Activated T-helper 1 cell treated with anti-CD3 and anti-CD28 coated beads, Interleukin-12 subunit alpha, Interleukin-12 subunit beta, Interleukin-2, Interleukin-4 antibody, amounts not matched to agents 30 ng/mL and 10 ng/mL and 1 ng/mL, durations not matched to agents 14 hours and 24 hours and 36 hours (primary cell): ENCODE data around the gene GPRC5D. TPM values are rescaled to one million over a fixed set of nuclear protein-coding genes. Genes with fewer than 3 reads are reported as not detected.
A peak's percentile ranks its signal among the peaks of the same experiment; 100 is the strongest.

Experiments
- DNase-seq: peaks from one replicate; pipeline ENCODE4 v3.0.0; 2021; ENCODE audit warnings: low spot score
- H3K27ac Mint-ChIP-seq: one replicate; pipeline ENCODE4 v1.8.0; 2021; ENCODE audit warnings: mild to moderate bottlenecking, mixed read lengths
- H3K27me3 Mint-ChIP-seq: one replicate; pipeline ENCODE4 v1.8.0; 2022; ENCODE audit warnings: mild to moderate bottlenecking, moderate library complexity, mixed read lengths; ENCODE audit not compliant: insufficient read depth
- H3K36me3 Mint-ChIP-seq: one replicate; pipeline ENCODE4 v1.8.0; 2021; ENCODE audit warnings: low read depth, mixed read lengths
- H3K4me1 Mint-ChIP-seq: one replicate; pipeline ENCODE4 v1.8.0; 2021; ENCODE audit warnings: low read depth, mixed read lengths
- H3K4me3 Mint-ChIP-seq: one replicate; pipeline ENCODE4 v1.8.0; 2021; ENCODE audit warnings: mild to moderate bottlenecking, moderate library complexity, mixed read lengths
- H3K9me3 Mint-ChIP-seq: one replicate; pipeline ENCODE4 v1.8.0; 2021; ENCODE audit warnings: mixed read lengths
- intact Hi-C: fragments of 100-400 bp; cut with micrococcal nuclease; formaldehyde crosslinking; loops from one replicate; pipeline ENCODE4 v1.15.1; 2024
- total RNA-seq: library from RNA; stranded (reverse); gene quantifications from 2 replicates; pipeline ENCODE4 v1.2.3, GENCODE V29; 2022

GPRC5D gene
- total RNA-seq, 1 donor from 2014 or later, result not detected

DNA sequence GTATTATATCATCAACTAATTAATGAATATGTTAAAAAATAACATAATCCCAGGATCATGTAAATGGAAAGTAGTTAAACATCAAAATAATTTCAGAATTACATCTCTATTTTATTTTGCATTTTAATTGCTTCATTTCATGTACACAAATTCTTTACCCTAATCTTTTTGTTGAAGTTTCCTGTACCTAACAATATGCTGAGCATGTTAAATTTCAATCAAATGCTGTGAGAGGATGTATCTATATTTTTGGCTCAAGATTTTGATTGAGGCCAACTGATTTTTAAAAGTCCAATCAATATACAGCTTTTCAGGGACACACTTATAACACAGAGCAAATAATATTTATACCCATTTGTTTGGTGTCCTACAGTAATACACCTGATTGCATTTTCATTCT, 6.4 kb downstream of the GPRC5D start:
- H3K36me3 Mint-ChIP-seq, result no peaks in the 10 kb centered on the region
- no peaks in the 10 kb centered on the region for H3K4me1 Mint-ChIP-seq
- H3K27ac Mint-ChIP-seq, result no peak overlapping the region
- intact Hi-C loops, result loop anchor here (1.0 kb wide), 1 partner anchor 47 kb away; no protein-coding TSS in a partner anchor
- peaks cover 10% of the 10 kb centered on the region for H3K27me3 Mint-ChIP-seq
- H3K4me3 Mint-ChIP-seq, result no peak overlapping the region
- no peak for DNase-seq
- no peaks in the 10 kb centered on the region for H3K9me3 Mint-ChIP-seq

DNA sequence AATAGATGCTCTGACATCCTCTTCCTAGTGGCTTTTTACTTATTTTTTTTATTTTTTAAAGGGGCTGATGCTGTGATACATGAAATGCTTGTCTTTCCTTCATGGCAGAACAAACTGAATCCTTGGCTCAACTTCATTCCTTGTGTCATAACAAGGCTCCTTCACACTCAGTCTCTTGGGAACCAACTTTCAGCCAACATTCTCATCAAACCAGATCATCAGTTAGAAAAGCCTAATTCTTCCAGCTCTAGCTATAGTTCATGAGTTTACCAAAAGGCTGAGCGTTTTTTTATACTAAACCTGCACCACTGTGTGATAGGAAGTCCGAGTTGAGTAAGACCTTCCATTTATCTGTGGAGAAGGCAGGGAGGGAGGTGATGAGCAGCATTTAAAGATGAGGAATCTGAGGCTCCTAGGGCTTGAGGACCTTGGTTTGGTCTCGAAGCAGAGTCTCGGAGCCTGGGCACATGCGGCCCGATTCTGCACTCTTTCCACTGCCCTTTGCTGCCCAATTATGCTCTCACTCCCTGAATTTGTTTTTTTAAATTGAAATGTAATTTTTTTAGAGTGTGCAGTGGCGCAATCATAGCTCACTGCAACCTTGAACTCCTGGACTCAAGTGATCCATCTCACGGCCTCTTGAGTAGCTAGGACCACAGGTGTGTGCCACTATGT, 8.2 kb downstream of the GPRC5D start:
- Mint-ChIP-seq H3K9me3 (no peaks in the 10 kb centered on the region), H3K36me3 (no peaks in the 10 kb centered on the region), H3K4me3 (no peak overlapping the region), H3K4me1 (no peaks in the 10 kb centered on the region), H3K27ac (no peak overlapping the region), H3K27me3 (peaks cover 8% of the 10 kb centered on the region)
- no peak for DNase-seq
- intact Hi-C loops, result no loop called here

DNA sequence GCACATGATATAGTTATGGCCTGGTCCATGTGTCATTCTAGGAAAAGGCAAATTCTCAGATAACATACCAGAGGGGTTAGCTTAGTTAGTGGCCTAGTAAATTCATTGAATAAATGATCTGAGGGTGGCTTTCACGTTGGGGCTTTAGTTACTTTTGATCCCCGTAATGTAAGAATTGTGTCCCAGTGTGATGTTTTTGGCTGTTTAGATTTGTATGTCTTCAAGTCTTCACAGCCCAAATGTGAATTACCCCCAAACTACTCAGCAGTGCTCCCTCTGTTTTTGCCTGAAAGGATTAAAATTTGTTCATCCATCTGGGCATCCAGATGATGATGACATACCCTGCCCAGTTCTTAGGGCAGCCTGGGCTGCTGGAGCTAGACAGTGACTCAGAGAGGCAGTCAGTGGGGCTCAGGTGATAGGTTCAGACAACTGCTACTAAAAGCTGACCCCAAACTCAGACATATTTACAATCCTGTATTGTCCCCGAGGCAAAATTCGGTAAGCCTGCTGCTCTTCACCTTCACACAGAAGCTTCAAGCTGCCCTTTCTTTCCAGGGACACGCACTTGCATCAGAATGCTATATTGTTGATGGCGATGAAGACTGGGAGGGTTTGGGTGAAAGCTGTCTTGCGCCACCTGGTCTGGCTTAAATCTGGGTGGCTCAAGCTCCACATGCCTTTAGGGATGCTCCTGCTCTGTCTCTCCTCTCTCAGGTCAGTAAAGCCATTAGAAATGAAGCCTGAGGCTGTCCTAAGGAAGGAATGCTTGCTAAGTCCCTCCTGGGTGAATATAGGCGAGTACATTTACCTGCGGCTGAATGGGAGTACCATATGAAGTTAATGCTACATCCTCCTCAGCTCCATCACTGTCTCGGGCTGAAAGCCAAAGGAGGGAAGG, 10.3 kb downstream of the GPRC5D start:
- H3K9me3 Mint-ChIP-seq, result no peaks in the 10 kb centered on the region
- no peaks in the 10 kb centered on the region for H3K36me3 Mint-ChIP-seq
- H3K27ac Mint-ChIP-seq, result no peak overlapping the region
- no peaks in the 10 kb centered on the region for H3K4me1 Mint-ChIP-seq
- DNase-seq, result no peak
- intact Hi-C loops, result no loop called here
- H3K4me3 Mint-ChIP-seq, result no peak overlapping the region
- H3K27me3 Mint-ChIP-seq, result peaks cover 8% of the 10 kb centered on the region

DNA sequence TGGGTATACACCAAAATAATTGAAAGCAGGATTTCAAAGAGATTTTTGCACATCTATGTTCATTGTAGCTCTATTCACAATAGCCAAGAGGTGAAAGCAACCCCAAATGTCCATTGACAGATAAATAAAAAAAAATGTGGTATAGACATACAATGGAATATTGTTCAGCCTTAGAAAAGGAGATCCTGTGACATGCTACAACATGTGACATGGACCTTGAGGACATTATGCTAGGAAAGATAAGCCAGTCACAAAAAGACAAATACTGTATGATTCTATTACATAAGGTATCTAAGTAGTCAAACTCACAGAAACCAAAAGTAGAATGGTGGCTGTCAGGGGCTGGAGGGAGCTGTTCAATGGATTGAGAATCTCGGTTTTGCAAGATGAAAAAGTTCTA, 12.1 kb downstream of the GPRC5D start:
- intact Hi-C loops, result no loop called here
- H3K9me3 Mint-ChIP-seq, result no peaks in the 10 kb centered on the region
- no peaks in the 10 kb centered on the region for H3K4me1 Mint-ChIP-seq
- H3K27ac Mint-ChIP-seq, result no peak overlapping the region
- no peak overlapping the region for H3K4me3 Mint-ChIP-seq
- H3K36me3 Mint-ChIP-seq, result no peaks in the 10 kb centered on the region
- H3K27me3 Mint-ChIP-seq, result no peaks in the 10 kb centered on the region
- no peak for DNase-seq

DNA sequence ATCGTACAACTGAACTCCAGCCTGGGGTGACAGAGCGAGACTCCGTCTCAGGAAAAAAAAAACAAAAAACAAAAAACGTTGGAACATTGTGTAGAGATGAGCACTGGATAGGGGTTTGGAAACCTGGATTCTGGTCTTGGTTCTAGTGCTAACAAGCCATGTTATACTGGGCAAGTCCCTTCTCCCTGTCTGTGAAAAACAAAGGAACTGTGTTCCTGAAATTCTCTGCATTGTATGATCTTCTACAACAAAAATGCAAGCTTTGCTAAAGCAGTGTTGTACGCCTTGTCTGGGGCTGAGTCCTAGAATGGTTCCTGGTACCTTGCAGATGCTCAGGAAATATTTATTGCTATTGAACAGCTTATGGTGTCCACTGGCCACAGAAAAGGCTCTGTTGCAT, 13.4 kb downstream of the GPRC5D start:
- Mint-ChIP-seq H3K27me3 (no peaks in the 10 kb centered on the region), H3K36me3 (no peaks in the 10 kb centered on the region), H3K4me1 (no peaks in the 10 kb centered on the region), H3K27ac (no peak overlapping the region), H3K4me3 (no peak overlapping the region), H3K9me3 (no peaks in the 10 kb centered on the region)
- no peak for DNase-seq
- intact Hi-C loops, result no loop called here

DNA sequence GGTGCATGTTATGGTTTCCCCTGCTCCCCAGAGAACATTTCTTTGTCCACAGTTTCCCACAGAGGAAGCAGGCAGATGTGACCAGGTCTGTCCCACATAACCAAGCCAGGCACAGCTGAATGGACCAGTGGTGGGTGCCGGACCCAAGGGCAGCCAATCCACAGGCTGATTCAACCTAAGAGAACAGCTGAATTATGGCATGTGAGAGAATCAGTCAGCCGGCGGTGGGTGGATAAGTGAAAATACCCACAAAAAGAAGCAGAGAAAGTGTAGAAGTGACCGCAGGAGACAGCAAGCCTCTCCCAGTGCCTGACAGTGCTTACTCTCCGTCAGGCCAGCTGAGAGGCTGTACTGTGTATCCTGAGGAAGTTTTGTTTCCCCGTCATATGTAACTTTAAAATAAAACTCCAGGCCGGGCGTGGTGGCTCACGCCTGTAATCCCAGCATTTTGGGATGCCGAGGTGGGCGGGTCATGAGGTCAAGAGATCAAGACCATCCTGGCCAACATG, 14.9 kb downstream of the GPRC5D start:
- intact Hi-C loops, result no loop called here
- Mint-ChIP-seq H3K4me3 (no peak overlapping the region), H3K27ac (no peak overlapping the region), H3K36me3 (no peaks in the 10 kb centered on the region), H3K9me3 (no peaks in the 10 kb centered on the region), H3K27me3 (no peaks in the 10 kb centered on the region), H3K4me1 (no peaks in the 10 kb centered on the region)
- no peak for DNase-seq

DNA sequence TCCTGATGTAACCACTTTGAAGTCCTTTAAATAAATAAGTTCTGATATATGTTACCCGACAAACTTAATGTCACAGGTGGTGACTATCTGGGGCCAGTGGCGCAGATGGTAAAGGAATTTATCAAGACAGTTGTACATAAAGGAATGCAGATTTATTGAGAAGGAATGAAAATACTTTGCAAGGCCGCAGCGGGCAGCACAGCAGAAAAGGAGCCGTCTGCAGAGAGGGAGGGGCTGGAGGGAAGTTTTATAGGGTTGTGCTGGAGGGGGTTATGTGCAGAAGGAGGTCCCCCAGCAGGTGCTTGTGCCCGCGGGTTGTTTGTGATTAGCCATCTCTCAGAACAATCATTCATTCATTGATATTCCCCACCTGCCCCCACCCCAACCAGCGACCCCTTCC, 17.4 kb downstream of the GPRC5D start:
- no peaks in the 10 kb centered on the region for H3K4me1 Mint-ChIP-seq

DNA sequence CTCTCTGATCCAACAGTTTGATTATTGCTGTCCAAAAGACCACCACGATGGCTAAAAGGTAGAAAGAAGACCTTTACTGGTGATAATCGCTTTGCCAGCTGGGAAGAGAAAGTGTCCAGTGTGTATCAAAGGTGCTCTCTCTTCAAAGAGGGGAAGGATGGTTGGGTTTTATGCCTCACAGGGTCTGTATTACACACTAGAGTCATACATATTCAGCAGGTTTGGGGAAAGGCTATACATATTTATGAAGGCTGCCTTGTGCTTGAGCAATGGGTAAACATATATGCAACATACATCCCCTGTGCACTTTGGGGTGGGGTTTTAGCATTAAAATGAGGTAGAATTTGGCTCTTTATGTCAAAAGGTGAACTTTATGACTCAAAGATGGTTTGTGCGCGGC, 18.2 kb downstream of the GPRC5D start:
- Mint-ChIP-seq H3K9me3 (no peaks in the 10 kb centered on the region), H3K4me3 (no peak overlapping the region), H3K27ac (no peak overlapping the region), H3K27me3 (no peaks in the 10 kb centered on the region), H3K4me1 (no peaks in the 10 kb centered on the region), H3K36me3 (no peaks in the 10 kb centered on the region)
- intact Hi-C loops, result no loop called here
- no peak for DNase-seq

More for the DNA sequence above, 17.4 kb downstream of the GPRC5D start:
- Mint-ChIP-seq H3K36me3 (no peaks in the 10 kb centered on the region), H3K4me3 (no peak overlapping the region), H3K9me3 (no peaks in the 10 kb centered on the region), H3K27me3 (no peaks in the 10 kb centered on the region), H3K27ac (no peak overlapping the region)
- intact Hi-C loops, result no loop called here
- no peak for DNase-seq

DNA sequence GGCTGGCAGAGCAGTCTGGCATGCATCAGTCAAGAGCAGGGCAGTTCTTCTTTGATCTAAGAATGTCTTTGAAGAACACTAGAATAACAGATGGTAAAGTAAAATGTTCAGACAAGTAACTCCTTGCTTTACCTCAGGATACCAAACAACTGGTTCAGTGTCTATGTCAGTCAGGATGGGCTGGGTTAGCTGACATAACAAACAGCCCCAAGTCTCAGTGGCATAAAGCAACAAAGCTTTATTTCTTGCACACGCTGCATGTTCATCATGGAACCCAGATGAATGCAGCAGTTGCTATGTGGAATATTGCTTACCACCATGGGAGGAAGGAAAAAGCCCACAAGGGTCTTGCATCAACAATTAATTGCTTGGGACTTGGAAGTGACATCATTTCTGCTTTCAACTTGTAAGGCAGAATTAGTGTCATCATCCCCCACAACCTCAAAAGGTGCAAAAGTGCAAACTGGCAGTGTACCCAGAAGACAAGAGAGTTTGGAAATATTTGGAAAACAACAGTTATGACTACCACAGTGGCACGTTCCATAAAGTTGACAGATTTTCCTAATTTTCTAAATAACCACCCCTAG, 21.2 kb downstream of the GPRC5D start:
- no peak for DNase-seq
- Mint-ChIP-seq H3K4me3 (no peak overlapping the region), H3K36me3 (no peaks in the 10 kb centered on the region), H3K27me3 (peaks cover 4% of the 10 kb centered on the region), H3K4me1 (no peaks in the 10 kb centered on the region), H3K9me3 (no peaks in the 10 kb centered on the region), H3K27ac (no peak overlapping the region)
- intact Hi-C loops, result no loop called here

DNA sequence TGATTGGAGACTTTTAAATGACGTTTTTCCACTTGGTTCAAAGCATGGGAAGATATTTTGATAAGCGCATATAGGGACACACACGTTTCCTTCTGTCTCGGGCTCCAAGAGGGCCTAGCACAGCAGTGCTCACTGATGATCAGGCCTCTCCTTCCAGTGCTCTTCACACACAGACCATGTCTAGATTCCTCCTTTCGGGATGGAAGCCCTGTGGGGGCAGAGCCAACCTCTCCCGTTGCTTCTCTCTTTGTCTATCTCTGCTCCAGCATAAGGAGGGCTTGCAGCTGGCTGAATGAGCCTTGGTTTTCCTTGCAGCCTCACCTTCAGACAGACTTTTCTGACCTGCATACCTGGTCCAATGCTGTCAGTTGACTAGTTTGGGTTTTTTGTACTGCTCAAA, 22.3 kb downstream of the GPRC5D start:
- Mint-ChIP-seq H3K27ac (no peak overlapping the region), H3K4me1 (no peaks in the 10 kb centered on the region), H3K36me3 (no peaks in the 10 kb centered on the region), H3K4me3 (no peak overlapping the region), H3K27me3 (peaks cover 4% of the 10 kb centered on the region), H3K9me3 (no peaks in the 10 kb centered on the region)
- intact Hi-C loops, result no loop called here
- DNase-seq, result no peak

DNA sequence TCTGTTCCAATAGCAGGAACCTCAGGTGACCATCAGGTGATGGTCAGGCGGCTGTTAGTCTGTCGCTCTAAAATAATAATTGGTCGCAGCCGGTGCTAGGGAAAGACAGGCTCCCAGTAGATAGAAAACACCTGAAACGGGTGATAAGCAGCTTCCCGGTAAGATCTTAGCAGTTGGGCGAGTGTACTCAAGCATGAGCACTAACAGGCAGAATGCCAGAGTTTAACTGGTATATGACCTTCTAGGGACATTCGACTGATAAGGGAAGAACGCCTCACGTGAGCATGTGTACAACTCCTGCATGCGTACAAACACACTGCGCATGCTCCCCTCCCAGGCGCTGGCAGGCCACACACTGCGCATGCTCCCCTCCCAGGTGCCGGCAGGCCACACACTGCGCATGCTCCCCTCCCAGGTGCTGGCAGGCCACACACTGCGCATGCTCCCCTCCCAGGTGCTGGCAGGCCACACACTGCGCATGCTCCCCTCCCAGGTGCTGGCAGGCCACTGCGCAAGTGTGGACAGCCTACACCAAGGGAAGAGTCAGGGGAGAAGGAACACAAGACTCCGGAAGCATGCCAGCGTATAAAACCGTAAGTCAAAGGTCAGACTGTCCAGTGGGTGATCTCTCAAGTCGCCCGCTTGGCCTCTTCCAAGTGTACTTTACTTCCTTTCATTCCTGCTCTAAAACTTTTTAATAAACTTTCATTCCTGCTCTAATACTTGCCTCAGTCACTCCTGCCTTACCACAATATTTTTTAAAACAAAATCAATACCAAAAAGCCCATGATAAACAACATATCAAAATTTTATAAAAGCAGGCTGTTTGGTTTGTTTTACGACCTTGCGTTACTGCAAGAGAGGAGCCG, 24.5 kb downstream of the GPRC5D start:
- H3K27ac Mint-ChIP-seq, result no peak overlapping the region
- peak; percentile 9 for DNase-seq
- peak overlapping the region; percentile 56 for H3K4me3 Mint-ChIP-seq
- H3K4me1 Mint-ChIP-seq, result no peaks in the 10 kb centered on the region
- H3K9me3 Mint-ChIP-seq, result no peaks in the 10 kb centered on the region
- intact Hi-C loops, result no loop called here
- peaks cover 4% of the 10 kb centered on the region for H3K27me3 Mint-ChIP-seq
- H3K36me3 Mint-ChIP-seq, result no peaks in the 10 kb centered on the region

DNA sequence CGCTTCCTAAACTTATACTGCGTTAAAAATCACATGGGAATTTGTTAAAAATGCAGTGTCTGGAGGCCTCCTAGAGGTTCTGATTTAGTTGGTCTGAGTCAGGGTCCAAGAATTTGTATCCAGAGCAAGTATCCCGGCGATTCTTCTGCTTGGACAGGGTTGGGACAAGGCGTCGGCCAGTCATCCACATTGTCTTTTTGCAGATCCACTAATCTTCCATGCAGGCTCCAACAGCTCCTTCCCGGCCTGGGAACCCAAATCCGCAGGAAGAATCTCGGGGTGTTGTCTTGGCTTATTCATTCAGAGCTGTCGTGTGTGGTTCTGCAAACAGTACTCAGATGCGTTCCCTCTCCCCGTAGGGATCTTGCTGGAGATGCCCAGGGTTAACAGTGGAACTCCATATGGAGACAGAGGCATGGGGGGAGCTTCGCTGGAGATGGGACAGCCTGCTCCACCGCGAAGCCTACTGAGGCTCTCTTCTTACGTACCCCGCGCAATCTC, 25.3 kb downstream of the GPRC5D start:
- no peaks in the 10 kb centered on the region for H3K4me1 Mint-ChIP-seq
- intact Hi-C loops, result no loop called here

More for the DNA sequence above, 25.3 kb downstream of the GPRC5D start:
- Mint-ChIP-seq H3K4me3 (no peak overlapping the region), H3K27me3 (peaks cover 6% of the 10 kb centered on the region), H3K36me3 (no peaks in the 10 kb centered on the region), H3K9me3 (no peaks in the 10 kb centered on the region), H3K27ac (no peak overlapping the region)
- DNase-seq, result no peak
